Measurements from ENCODE around the gene SLC4A7.
A peak's percentile ranks its signal among the peaks of the same experiment; 100 is the strongest.
"Not testable (repeated sequence)": the region's sequence is repeated elsewhere in the genome, so short reads cannot be mapped to it uniquely, and the experiment has no call there.

Gene SLC4A7

GRCh38 chr3:27484015-27484844 is at the start of gene SLC4A7:
SLC4A7 (minus strand) TSS chr3:27484384; CDS start chr3:27484126, 258 bp downstream.
- peak; percentile 95 for DNase-seq (ENCODE audit: low spot score)

- peak; percentile 14 for DNase-seq (ENCODE audit: low spot score)
Observed at GRCh38 chr3:27533261-27533607, 49.0 kb upstream of the SLC4A7 start.

GRCh38 chr3:27532426-27533260 is 48.5 kb upstream of the SLC4A7 start:
- DNase-seq (ENCODE audit: low spot score) = no peak

GRCh38 chr3:27531193-27531751 is 47.1 kb upstream of the SLC4A7 start:
- not testable (repeated sequence) for DNase-seq (ENCODE audit: low spot score)

GRCh38 chr3:27528791-27529190 is 44.6 kb upstream of the SLC4A7 start:
- DNase-seq (ENCODE audit: low spot score) = no peak

- DNase-seq (ENCODE audit: low spot score) = no peak
Observed at GRCh38 chr3:27526614-27527315, 42.6 kb upstream of the SLC4A7 start.

- no peak for DNase-seq (ENCODE audit: low spot score)
Observed at GRCh38 chr3:27521872-27522265, 37.7 kb upstream of the SLC4A7 start.

GRCh38 chr3:27521179-27521871 is 37.1 kb upstream of the SLC4A7 start:
- DNase-seq (ENCODE audit: low spot score) = no peak

- no peak for DNase-seq (ENCODE audit: low spot score)
Observed at GRCh38 chr3:27511724-27512422, 27.7 kb upstream of the SLC4A7 start.

- no peak for DNase-seq (ENCODE audit: low spot score)
Observed at GRCh38 chr3:27509376-27509775, 25.2 kb upstream of the SLC4A7 start.

- no peak for DNase-seq (ENCODE audit: low spot score)
Observed at GRCh38 chr3:27508424-27508823, 24.2 kb upstream of the SLC4A7 start.

- no peak for DNase-seq (ENCODE audit: low spot score)
Observed at GRCh38 chr3:27507515-27508266, 23.5 kb upstream of the SLC4A7 start.

GRCh38 chr3:27507111-27507510 is 22.9 kb upstream of the SLC4A7 start:
- DNase-seq (ENCODE audit: low spot score) = no peak

- DNase-seq (ENCODE audit: low spot score) = peak; percentile 10
Observed at GRCh38 chr3:27504749-27505148, 20.6 kb upstream of the SLC4A7 start.

GRCh38 chr3:27503526-27503925 is 19.3 kb upstream of the SLC4A7 start:
- DNase-seq (ENCODE audit: low spot score) = no peak

GRCh38 chr3:27501759-27502158 is 17.6 kb upstream of the SLC4A7 start:
- DNase-seq (ENCODE audit: low spot score) = no peak

GRCh38 chr3:27500986-27501385 is 16.8 kb upstream of the SLC4A7 start:
- no peak for DNase-seq (ENCODE audit: low spot score)

- DNase-seq (ENCODE audit: low spot score) = no peak
Observed at GRCh38 chr3:27500035-27500434, 15.9 kb upstream of the SLC4A7 start.

GRCh38 chr3:27494784-27495183 is 10.6 kb upstream of the SLC4A7 start:
- DNase-seq (ENCODE audit: low spot score) = no peak

GRCh38 chr3:27488821-27489220 is 4.6 kb upstream of the SLC4A7 start:
- no peak for DNase-seq (ENCODE audit: low spot score)

Measured in cerebellar cortex (tissue), 1 donor.